ENCODE data around the gene PPP2R3C. TPM values are rescaled to one million over a fixed set of nuclear protein-coding genes. Genes with fewer than 3 reads are reported as not detected.

PPP2R3C gene
- total and polyA plus RNA-seq, 7 donors = 22.9 to 67.0 (median 30.9) TPM

DNA sequence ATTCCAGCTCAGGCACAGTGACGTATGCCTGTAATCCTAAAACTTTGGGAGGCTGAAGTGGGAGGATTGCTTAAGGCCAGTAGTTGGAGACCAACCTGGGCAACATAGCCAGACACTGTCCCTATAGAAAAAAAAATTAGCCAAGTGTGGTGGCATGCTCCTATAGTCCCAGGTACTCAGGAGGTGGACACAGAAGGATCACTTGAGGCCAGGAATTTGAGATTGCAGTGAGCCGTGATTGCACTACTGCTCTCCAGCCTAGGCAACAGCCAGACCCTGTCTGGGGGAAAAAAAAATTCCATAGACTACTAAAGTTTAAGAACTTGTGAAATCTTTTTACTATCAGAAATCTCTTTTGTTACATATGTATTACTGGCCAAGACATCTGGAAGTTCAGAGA is 69.2 kb downstream of the PPP2R3C start:
- Histone ChIP-seq H3K4me1 (peaks cover 31% of the 10 kb centered on the region), H3K36me3 (ENCODE audit: insufficient read depth in 1 of 2, low read depth in 1 of 2) (peaks cover 3 to 70% of the 10 kb centered on the region in 2 donors), H3K9me3 (no peaks in the 10 kb centered on the region), H3K27me3 (ENCODE audit: insufficient read depth in 3 of 3, low read length in 2 of 3) (no peaks in the 10 kb centered on the region), H3K4me3 (no peak overlapping the region), H3K27ac (no peak overlapping the region)
- TF ChIP-seq, protein P1, sequence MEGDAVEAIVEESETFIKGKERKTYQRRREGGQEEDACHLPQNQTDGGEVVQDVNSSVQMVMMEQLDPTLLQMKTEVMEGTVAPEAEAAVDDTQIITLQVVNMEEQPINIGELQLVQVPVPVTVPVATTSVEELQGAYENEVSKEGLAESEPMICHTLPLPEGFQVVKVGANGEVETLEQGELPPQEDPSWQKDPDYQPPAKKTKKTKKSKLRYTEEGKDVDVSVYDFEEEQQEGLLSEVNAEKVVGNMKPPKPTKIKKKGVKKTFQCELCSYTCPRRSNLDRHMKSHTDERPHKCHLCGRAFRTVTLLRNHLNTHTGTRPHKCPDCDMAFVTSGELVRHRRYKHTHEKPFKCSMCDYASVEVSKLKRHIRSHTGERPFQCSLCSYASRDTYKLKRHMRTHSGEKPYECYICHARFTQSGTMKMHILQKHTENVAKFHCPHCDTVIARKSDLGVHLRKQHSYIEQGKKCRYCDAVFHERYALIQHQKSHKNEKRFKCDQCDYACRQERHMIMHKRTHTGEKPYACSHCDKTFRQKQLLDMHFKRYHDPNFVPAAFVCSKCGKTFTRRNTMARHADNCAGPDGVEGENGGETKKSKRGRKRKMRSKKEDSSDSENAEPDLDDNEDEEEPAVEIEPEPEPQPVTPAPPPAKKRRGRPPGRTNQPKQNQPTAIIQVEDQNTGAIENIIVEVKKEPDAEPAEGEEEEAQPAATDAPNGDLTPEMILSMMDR (IDR thresholded peaks at IDR 0.05) = no peak
- ATAC-seq (no peak), DNase-seq (no peak)
- intact Hi-C loops (cut with DNase I) = loop anchor here in 1 of 2 donors (5.0 kb wide), 1 partner anchor 70 kb away; the partner anchor contains the start of genes PPP2R3C and PRORP
- WGBS, 3 donors = 77 to 98% (median 93%) methylated on average over 2 of the region's 2 CpGs

DNA sequence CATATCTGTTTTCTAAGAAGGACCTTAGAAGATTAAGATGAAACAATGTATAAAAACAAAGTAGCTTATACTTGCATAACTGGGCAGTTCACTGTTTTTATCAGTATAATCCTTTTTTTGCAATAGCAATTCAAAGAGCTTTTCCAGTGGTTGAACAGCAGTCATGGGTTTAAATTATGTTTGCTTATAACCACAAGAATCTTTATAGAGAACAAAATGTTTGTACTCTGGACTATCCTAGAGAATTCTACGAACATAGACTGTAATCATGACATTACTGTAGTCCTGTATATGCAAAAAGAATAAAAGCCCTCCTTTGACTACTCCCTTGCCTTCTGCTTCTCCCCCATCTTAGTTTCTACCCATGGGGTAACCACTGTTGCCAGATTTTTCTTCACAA is 70.0 kb downstream of the PPP2R3C start:
- no peak overlapping the region for H3K27ac ChIP-seq
- no peak for ATAC-seq
- H3K4me1 ChIP-seq = peaks cover 34% of the 10 kb centered on the region
- intact Hi-C loops (cut with DNase I) = loop anchor here in 1 of 2 donors (5.0 kb wide), 1 partner anchor 71 kb away; the partner anchor contains the start of genes PPP2R3C and PRORP
- TF ChIP-seq, protein P1 (IDR thresholded peaks at IDR 0.05) = no peak
- H3K4me3 ChIP-seq = no peak overlapping the region
- DNase-seq = no peak
- H3K36me3 ChIP-seq (ENCODE audit: insufficient read depth in 1 of 2, low read depth in 1 of 2) = peaks cover 3 to 63% of the 10 kb centered on the region in 2 donors
- 92 to 96% (median 94%) methylated on average over 1 of the region's 1 CpG for WGBS, 3 donors
- H3K27me3 ChIP-seq (ENCODE audit: insufficient read depth in 3 of 3, low read length in 2 of 3) = no peaks in the 10 kb centered on the region
- no peaks in the 10 kb centered on the region for H3K9me3 ChIP-seq

DNA sequence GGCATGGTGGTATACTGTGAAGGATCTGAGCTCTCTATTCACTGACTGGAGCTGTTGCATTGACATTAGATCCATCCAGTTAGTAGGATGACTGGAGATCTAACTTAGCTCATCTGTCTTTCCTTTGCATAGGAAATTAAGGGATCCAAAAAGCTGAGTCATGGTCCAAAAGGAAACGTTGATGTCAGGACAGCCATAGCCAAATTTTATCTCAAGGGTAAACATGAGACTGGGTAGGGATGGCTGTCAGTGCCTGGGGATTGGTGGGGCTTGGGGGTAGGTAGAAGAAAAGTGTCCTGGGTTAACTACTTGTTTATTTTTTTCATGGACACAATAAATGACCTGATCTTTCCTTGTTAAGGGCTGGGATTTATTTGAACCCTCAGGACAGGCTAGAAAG is 71.1 kb downstream of the PPP2R3C start:
- intact Hi-C loops (cut with DNase I) = loop anchor here in 1 of 2 donors (5.0 kb wide), 1 partner anchor 72 kb away; the partner anchor contains the start of genes PPP2R3C and PRORP
- WGBS, 3 donors = 0 to 5% (median 0%) methylated on average over 1 of the region's 1 CpG
- Histone ChIP-seq H3K4me3 (no peak overlapping the region), H3K27me3 (ENCODE audit: insufficient read depth in 3 of 3, low read length in 2 of 3) (no peaks in the 10 kb centered on the region), H3K4me1 (peaks cover 26% of the 10 kb centered on the region), H3K36me3 (ENCODE audit: insufficient read depth in 1 of 2, low read depth in 1 of 2) (peaks cover 3 to 53% of the 10 kb centered on the region in 2 donors), H3K27ac (peak overlapping the region; percentile 84), H3K9me3 (no peaks in the 10 kb centered on the region)
- TF ChIP-seq, protein P1 (IDR thresholded peaks at IDR 0.05) = no peak
- DNase-seq = no peak
- peak; percentile 56 to 64 (median 64) for ATAC-seq

DNA sequence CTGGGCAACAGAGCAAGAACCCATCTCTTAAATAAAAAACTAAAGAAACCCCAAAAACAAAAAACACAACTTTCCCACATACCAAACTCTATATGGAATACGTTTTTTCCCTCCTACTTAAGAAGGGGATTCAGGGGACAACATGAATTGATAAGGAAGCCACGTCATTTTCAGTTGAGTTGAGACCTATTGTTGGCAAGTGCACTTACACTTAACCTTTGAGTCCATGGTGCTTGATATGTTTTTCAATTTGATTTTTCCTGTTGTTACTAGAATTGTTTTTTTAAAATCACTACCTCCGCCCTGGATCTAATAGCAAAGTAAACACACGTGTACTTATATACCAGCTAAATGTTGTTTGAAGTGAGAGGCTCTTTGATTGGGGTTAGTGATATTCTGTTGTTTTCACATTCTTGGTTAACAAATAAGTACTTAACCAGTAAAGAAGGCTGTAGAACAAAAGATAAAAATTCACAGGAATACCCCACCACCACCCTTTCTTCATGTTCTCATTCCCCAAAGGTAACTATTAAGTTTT is 73.7 kb downstream of the PPP2R3C start:
- TF ChIP-seq, protein P1 (IDR thresholded peaks at IDR 0.05) = no peak
- no peak for ATAC-seq
- intact Hi-C loops (cut with DNase I) = loop anchor here (2.0 to 5.0 kb wide), 3 partner anchors 65 to 173 kb away; partner anchors contain the start of genes SRP54 (in 2 of the 2) and BAZ1A (in 1 of the 2)

More for the DNA sequence above, 73.7 kb downstream of the PPP2R3C start:
- Histone ChIP-seq H3K36me3 (ENCODE audit: insufficient read depth in 1 of 2, low read depth in 1 of 2) (peaks cover 3 to 29% of the 10 kb centered on the region in 2 donors), H3K4me1 (peaks cover 26% of the 10 kb centered on the region), H3K9me3 (no peaks in the 10 kb centered on the region), H3K27me3 (ENCODE audit: insufficient read depth in 3 of 3, low read length in 2 of 3) (no peaks in the 10 kb centered on the region), H3K27ac (peak overlapping the region; percentile 95), H3K4me3 (peak overlapping the region; percentile 95)
- 82 to 89% (median 86%) methylated on average over 4 of the region's 4 CpGs for WGBS, 3 donors
- no peak for DNase-seq

All from psoas muscle (tissue), 8 donors.